Smooth muscle cell (in vitro differentiated cells): ENCODE data around the gene PDLIM5. TPM values are rescaled to one million over a fixed set of nuclear protein-coding genes. Genes with fewer than 3 reads are reported as not detected.

ENCODE experiments used
- DNase-seq: peaks from one replicate; lab custom pipeline; 2025; ENCODE audit not compliant: unreplicated experiment; lab: John Stamatoyannopoulos, UW
- H2AFZ ChIP-seq: fragments of 200-600 bp; sonication (generic); 2 replicates; pipeline ENCODE4 v1.6.0; 2016; ENCODE audit warnings: antibody characterized with exemption, low read depth, mild to moderate bottlenecking
- H3F3A ChIP-seq: fragments of 200-600 bp; sonication (generic); 2 replicates; pipeline ENCODE4 v1.6.0; 2017; ENCODE audit warnings: antibody characterized with exemption, low read depth
- H3K27ac ChIP-seq: fragments of 200-600 bp; sonication (generic); 2 replicates; pipeline ENCODE4 v1.5.1; 2016; ENCODE audit warnings: low read depth, mild to moderate bottlenecking
- H3K27me3 ChIP-seq: fragments of 200-600 bp; sonication (generic); 2 replicates; pipeline ENCODE4 v1.6.1; 2016; ENCODE audit warnings: low read depth, mild to moderate bottlenecking
- H3K36me3 ChIP-seq: fragments of 200-600 bp; sonication (generic); 2 replicates; pipeline ENCODE4 v1.5.1; 2016; ENCODE audit warnings: low read depth
- H3K4me1 ChIP-seq: fragments of 200-600 bp; sonication (generic); 2 replicates; pipeline ENCODE4 v1.5.1; 2016; ENCODE audit warnings: low read depth
- H3K4me2 ChIP-seq: fragments of 200-600 bp; sonication (generic); 2 replicates; pipeline ENCODE4 v1.6.0; 2016; ENCODE audit warnings: mild to moderate bottlenecking
- H3K4me3 ChIP-seq: fragments of 200-600 bp; sonication (generic); 2 replicates; pipeline ENCODE4 v1.5.1; 2016; ENCODE audit warnings: mild to moderate bottlenecking
- H3K79me2 ChIP-seq: fragments of 200-600 bp; sonication (generic); 2 replicates; pipeline ENCODE4 v1.6.0; 2016; ENCODE audit warnings: low read depth, mild to moderate bottlenecking
- H3K9ac ChIP-seq: fragments of 200-600 bp; sonication (generic); 2 replicates; pipeline ENCODE4 v1.6.0; 2016; ENCODE audit warnings: low read depth
- H3K9me3 ChIP-seq: fragments of 200-600 bp; sonication (generic); replicated peaks from 2 replicates; pipeline ENCODE4 v1.5.1; 2016; ENCODE audit warnings: low read depth
- H4K20me1 ChIP-seq: fragments of 200-600 bp; sonication (generic); 2 replicates; pipeline ENCODE4 v1.6.0; 2016; ENCODE audit warnings: low read depth
- CTCF ChIP-seq: fragments of 200-600 bp; sonication (generic); IDR thresholded peaks from 2 replicates; pipeline ENCODE4 v1.5.1; 2017; ENCODE audit warnings: borderline replicate concordance, mild to moderate bottlenecking, antibody characterized with exemption; ENCODE audit not compliant: insufficient read depth, poor library complexity, severe bottlenecking
- WGBS: methylation state at CpG from one replicate; pipeline ENCODE4 v1.1.7; 2016; ENCODE audit warnings: low lambda C conversion rate; 5-methylcytosine and 5-hydroxymethylcytosine counted together
- polyA plus RNA-seq: library from polyadenylated mRNA; unstranded; fragments of >200 nt; fragmentation: Nextera tagmentation; extraction: Ambion mirVana; gene quantifications from 2 replicates; pipeline ENCODE4 v1.2.1, GENCODE V29; 2016
- total RNA-seq: library from RNA; depleted of rRNA; stranded (reverse); fragments of >200 nt; gene quantifications from 2 replicates; pipeline ENCODE4 v1.2.3, GENCODE V29; 2014

The PDLIM5 gene
- total and polyA plus RNA-seq, 2 experiments from 2014 or later = 129 to 150 TPM

GRCh38 chr4:94558392-94558904, 106.7 kb downstream of the PDLIM5 start:
- no peaks in the 10 kb centered on the region for H3K9me3 ChIP-seq
- peaks cover 27% of the 10 kb centered on the region for H3K4me1 ChIP-seq
- WGBS = 95% methylated on average over 1 of the region's 1 CpG
- H3K4me3 ChIP-seq = no peak overlapping the region
- no peaks in the 10 kb centered on the region for H3K27me3 ChIP-seq
- peak overlapping the region; percentile 52 for H3K27ac ChIP-seq
- peaks cover 70% of the 10 kb centered on the region for H3K79me2 ChIP-seq
- H4K20me1 ChIP-seq = no peaks in the 10 kb centered on the region
- TF ChIP-seq CTCF = no peak
- H3K36me3 ChIP-seq = peaks cover 4% of the 10 kb centered on the region
- H2AFZ ChIP-seq = no peak overlapping the region
- H3K4me2 ChIP-seq = peak overlapping the region; percentile 61
- H3K9ac ChIP-seq = no peak overlapping the region
- H3F3A ChIP-seq = peaks cover 22% of the 10 kb centered on the region
- no peak for DNase-seq

- peaks cover 27% of the 10 kb centered on the region for H3K4me1 ChIP-seq
- no peaks in the 10 kb centered on the region for H3K27me3 ChIP-seq
- H3K4me3 ChIP-seq = no peak overlapping the region
- TF ChIP-seq CTCF = no peak
- peak overlapping the region; percentile 61 for H3K4me2 ChIP-seq
- H3K36me3 ChIP-seq = peaks cover 4% of the 10 kb centered on the region
- H3K27ac ChIP-seq = peak overlapping the region; percentile 52
- DNase-seq = no peak
- no peak overlapping the region for H2AFZ ChIP-seq
- no peak overlapping the region for H3K9ac ChIP-seq
- WGBS = 56% methylated on average over 3 of the region's 3 CpGs
- no peaks in the 10 kb centered on the region for H3K9me3 ChIP-seq
- H4K20me1 ChIP-seq = no peaks in the 10 kb centered on the region
- peaks cover 18% of the 10 kb centered on the region for H3F3A ChIP-seq
- peaks cover 71% of the 10 kb centered on the region for H3K79me2 ChIP-seq
Measured at GRCh38 chr4:94559351-94559806, 107.6 kb downstream of the PDLIM5 start.

- 47% methylated on average over 5 of the region's 5 CpGs for WGBS
- no peak overlapping the region for H3K4me3 ChIP-seq
- no peak overlapping the region for H3K9ac ChIP-seq
- no peak overlapping the region for H2AFZ ChIP-seq
- H3K36me3 ChIP-seq = no peaks in the 10 kb centered on the region
- no peak for TF ChIP-seq CTCF
- no peak for DNase-seq
- H4K20me1 ChIP-seq = no peaks in the 10 kb centered on the region
- peak overlapping the region; percentile 64 for H3K4me2 ChIP-seq
- peak overlapping the region; percentile 52 for H3K27ac ChIP-seq
- peaks cover 27% of the 10 kb centered on the region for H3K4me1 ChIP-seq
- H3K27me3 ChIP-seq = no peaks in the 10 kb centered on the region
- H3F3A ChIP-seq = peaks cover 13% of the 10 kb centered on the region
- peaks cover 70% of the 10 kb centered on the region for H3K79me2 ChIP-seq
- no peaks in the 10 kb centered on the region for H3K9me3 ChIP-seq
Measured at GRCh38 chr4:94561249-94562024, 109.7 kb downstream of the PDLIM5 start.

- H3K79me2 ChIP-seq = peaks cover 74% of the 10 kb centered on the region
- WGBS = 71% methylated on average over 1 of the region's 1 CpG
- no peaks in the 10 kb centered on the region for H3K27me3 ChIP-seq
- H3K9me3 ChIP-seq = no peaks in the 10 kb centered on the region
- H3K4me2 ChIP-seq = peak overlapping the region; percentile 64
- H3K9ac ChIP-seq = no peak overlapping the region
- TF ChIP-seq CTCF = no peak
- no peaks in the 10 kb centered on the region for H3K36me3 ChIP-seq
- no peak overlapping the region for H2AFZ ChIP-seq
- H3K4me3 ChIP-seq = no peak overlapping the region
- peaks cover 13% of the 10 kb centered on the region for H3F3A ChIP-seq
- peak overlapping the region; percentile 52 for H3K27ac ChIP-seq
- H3K4me1 ChIP-seq = peaks cover 27% of the 10 kb centered on the region
- DNase-seq = no peak
- H4K20me1 ChIP-seq = no peaks in the 10 kb centered on the region
Measured at GRCh38 chr4:94562285-94562684, 110.5 kb downstream of the PDLIM5 start.
